ENCODE results near the gene DNM3.

The DNM3 gene

DNA sequence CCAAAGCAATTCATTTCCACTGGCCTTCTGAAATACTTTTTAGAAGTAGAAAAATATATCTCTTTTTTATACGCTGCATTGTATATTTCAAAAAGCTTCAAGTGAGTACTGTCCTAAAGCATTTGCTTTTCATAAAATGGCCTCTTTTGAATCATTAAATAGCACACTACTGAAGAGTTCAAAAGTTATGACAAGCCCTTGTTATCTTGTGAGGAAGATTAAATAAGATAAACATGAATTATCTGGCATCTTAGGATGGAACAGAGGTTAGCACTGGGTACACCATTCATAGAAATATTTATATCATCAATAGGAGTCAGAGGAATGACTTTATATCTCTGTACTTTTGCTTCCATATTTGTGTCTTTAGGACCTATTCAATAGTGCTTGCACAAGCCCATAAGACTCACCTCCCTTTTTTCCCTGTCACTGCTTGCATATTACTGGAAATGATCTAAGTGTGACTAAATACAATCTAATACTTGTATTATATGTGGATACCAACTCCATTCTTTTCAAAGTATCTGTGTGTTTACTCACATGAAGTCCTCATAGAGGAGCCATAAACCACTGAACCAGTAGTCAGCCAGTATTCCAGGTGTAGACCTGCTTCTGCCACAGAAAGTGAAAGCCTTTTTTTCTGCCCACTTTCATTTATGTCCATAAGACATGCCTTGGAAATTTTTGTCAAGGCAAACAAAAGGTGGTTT lies 305.0 kb downstream of the DNM3 start:
- no peak for DNase-seq

DNA sequence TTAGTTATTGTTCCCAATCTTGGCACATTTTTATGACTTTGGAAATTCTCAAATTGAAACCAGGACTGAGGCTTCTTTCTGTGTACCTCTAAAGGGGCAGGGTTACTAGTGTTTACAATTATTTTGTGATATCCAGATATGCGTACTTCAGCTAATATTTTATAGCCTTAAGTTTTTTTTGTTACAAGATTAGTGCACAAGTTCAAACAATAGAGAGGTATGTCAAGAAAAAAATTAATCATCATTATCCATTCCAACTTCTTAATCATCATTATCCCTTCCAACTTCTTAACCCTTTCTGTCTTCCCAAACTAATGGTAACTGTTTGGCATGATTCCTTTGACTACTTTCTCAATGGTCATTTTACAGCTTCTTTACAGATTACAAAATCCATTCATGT lies 306.2 kb downstream of the DNM3 start:
- no peak for DNase-seq

DNA sequence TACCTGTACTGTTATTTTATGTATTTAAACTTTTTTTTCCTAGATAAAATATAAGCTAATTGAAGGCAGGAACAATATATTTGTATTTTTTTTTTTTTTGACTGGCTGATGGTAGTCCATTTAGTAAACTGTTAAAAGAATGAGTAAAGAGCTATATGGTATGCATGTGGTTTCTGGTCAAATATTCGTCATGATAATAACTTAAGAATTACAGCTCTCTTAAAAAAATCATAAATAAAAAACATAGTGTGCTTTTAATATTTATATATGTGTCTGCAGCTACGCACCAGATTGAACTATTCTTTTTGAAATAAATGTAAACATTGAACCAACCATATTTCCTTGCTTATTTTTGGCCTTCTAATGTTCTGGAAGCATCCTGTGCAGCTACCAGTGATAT lies 306.9 kb downstream of the DNM3 start:
- no peak for DNase-seq

DNA sequence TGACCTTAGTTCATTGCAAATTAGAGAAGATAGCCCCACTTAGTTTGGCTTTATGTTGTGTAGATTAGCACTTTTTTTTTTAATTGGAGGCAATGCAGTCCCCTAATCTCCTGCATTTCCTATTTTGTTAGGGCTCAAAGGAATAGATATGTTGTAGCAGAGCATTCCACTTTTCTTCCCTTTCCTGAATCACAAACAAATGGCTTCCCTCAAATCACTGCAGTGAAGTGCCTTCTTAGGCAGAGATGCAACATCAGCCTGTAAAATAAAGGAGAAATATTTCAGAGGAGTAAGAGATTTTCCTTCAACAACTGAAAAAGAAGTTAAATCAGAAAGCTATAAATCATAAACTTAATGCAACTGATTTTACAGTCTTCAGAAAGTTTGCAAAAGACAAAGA lies 307.4 kb downstream of the DNM3 start:
- DNase-seq = no peak

DNA sequence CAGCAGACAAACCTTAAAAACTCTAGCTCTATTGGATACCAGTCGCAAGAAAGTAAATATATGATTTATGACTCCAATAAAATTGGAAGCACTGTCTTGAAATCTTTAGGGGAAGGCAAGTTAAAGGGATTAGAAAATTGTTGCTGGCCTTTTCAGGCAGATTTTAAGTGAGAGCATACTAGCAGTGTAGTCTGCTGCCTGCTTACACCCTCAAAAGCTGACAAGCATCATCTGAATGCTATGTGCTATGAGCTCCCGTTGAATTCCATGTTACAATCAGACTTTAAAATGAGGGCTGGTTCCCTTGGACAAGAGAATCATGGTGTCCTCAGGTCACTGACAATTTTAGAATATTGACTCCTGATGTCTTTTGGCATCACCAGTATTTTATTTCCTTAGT lies 308.0 kb downstream of the DNM3 start:
- DNase-seq = no peak

DNA sequence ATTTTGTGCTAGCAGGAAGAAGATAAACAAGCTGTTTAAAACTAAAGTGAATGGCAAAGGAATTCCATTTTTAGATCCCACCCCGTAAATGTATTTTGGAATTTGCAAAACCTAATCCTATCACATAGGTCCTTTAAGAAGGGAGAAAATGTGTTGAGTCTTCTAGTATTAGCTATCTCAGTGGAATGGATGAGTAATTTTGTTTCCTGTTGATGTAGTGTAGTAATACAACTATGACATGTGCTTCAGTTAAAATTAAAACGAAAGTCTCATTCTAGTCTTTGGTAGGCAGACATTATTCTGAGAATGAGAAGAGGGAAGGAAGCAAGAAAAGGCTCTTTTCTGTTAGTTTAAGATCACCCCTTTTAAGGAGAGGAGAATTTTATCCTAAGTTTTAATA lies 313.3 kb downstream of the DNM3 start:
- DNase-seq = no peak

DNA sequence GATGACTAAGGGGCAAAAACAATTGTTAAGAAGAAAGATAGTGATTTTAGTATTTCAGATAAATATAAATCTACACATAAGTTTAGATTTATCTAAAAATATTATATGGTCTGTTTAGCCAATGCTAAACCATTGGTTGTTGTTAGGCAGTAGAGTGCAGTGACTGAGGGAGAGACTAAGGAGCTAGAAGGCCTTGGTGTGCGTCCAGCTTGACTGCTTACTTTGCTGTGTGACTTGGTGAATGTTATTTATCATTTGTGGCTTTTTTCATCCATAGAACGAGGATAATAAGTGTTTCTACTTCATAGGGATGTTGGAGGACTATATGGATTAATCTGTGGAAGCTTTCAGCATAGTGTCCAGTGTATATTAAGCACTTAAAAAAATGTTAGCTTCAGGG lies 314.5 kb downstream of the DNM3 start:
- DNase-seq = no peak

DNA sequence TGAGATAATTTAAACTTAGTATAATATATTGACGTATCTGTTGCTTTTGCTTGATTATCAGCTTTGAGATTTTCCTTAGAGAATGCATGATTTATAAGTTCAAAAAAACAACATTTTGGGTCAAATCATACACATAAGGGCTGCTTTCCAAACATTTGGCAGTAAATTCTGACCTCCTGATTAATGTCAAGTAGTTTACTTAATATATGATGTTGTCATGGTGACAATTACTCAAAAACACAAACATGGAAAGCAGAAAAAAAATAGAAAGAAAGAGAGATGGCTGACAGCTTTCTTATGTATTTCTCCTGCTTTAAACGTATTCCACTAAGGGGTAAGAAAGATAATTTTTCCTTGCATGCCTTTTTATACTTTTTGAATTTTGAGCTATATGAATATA lies 320.9 kb downstream of the DNM3 start:
- DNase-seq = no peak

DNA sequence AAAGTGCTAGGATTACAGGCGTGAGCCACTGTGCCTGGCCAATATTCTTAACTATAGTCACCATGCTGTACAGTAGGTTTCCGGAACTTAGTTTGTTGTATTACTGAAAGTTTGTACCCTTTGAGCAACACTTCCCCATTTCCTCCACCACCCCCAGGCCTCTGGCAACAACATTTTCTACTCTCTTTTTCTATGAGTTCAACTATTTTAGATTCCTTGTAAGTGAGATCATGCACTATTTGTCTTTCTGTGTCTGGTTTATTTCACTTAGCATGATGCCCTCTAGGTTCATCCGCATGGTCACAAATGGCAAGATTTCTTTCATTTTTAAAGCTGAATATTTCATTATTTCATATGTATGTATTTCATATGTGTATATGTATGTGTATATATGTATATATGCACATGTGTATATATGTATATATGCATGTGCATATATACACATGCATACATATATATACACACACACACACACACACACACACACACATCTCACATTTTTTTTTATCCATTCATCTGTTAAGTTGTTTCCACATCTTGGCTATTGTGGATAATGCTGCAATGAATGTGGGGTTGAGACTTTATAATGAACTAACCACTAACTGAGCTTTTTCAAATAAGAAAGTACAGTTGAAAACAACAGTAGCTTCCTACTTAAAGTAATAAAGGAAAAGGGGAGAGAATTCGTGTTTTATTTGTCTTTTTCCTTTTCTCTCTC lies 322.4 kb downstream of the DNM3 start:
- DNase-seq = no peak

DNA sequence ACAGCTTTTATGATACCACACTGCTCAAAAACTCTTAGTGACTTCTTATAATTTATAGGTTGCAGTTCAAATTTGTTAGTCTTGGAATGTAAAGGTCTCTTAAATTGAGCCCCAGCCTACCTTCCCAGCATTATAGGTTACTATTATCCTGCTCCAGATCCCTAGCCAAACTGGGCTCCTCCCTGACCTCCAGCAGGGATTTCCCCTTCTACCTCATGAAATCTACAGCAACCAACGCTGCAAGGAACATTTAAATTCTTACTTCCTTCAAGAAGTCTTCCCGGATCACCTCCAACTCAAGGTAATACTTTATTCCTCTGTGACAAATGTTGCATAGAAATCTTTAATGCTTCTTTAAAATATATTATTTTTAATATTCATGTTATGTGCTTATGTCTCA lies 324.1 kb downstream of the DNM3 start:
- DNase-seq = no peak

DNA sequence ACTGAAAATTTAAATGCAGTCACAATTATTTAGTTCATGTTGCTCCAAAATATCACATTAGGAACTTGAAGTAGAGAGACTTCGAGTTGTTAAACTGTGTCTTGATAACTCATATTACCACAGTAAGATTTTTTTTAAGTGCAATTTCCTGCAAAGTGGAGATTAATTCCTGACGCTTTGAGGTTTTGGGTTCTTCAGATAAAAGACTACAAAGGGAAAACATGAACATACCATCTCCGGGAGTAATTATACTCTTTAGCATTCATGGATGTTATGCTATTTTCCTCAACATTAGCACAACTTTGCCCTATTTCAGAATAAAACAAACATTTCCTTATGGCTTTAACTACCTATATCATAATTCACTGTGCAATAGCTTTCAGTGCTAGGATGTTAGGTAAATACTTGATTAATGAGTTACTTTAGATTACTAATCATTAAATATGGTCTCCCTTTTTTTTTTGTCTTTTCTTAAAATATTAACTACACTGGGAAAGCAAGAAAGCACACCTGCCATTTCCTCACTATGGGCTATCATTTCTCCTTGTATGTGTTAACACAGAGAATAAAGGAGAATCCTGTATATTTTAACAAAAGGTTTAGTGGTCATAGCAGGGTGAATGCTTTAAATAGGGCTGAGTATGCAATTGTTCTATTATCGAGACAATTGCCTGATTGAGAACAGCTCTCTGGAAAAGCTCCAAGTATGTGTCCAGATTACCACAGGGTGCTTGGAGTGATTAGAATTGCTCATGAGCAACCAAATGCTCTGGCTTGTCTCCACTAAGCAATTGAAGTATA lies 326.7 kb downstream of the DNM3 start:
- no peak for DNase-seq

DNA sequence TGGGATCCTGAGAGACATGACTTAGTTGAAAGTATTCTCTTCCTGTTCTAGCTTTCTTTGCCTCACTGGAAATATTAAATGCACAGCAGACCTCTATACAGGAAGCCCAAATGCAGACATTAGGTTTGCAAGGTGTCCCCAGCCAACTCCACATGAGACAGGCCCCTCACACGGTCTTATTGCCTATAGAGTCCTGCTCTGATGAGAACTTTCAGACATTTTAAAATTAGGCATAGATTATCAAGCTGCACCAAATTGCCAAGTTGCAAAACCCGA lies 327.2 kb downstream of the DNM3 start:
- no peak for DNase-seq

DNA sequence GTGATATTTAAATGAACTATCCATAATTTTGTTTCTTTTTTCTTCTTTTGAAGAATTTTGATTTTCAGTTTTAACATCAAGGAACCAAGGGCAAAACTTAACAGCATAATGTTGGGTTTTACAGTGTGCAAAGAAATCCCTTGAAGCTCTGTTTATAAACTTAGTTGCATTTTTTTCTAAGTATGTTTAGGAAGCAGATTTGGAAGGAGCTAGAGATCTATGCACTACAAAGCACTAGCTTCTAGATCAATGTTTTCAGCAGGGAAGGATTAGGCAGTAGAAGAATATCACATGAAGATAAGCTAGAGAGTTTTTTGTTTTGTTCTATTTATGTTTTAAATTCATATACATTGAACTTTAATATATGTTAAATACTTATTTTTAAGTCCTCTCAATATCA lies 328.5 kb downstream of the DNM3 start:
- DNase-seq = no peak

DNA sequence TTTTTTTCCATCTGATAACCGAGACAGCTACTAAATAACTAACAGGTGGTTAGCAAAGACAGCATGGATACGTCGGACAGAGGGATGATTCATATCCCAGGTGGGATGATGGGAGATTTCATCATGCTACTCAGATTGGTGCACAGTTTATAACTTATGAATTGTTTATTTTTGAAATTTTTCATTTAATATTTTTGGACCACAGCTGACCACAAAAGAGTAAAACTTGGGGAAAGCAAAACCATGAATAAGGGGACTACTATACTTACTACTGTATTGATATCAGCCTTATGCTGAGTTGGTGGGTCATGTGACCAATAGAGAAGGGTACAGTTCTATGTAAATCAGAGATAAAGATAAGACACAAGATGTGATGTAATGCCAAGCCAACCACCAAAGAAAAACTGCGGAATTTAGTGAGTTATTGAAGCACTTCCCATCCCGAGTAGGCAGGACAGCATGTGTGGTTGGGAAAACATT lies 331.1 kb downstream of the DNM3 start:
- no peak for DNase-seq

DNA sequence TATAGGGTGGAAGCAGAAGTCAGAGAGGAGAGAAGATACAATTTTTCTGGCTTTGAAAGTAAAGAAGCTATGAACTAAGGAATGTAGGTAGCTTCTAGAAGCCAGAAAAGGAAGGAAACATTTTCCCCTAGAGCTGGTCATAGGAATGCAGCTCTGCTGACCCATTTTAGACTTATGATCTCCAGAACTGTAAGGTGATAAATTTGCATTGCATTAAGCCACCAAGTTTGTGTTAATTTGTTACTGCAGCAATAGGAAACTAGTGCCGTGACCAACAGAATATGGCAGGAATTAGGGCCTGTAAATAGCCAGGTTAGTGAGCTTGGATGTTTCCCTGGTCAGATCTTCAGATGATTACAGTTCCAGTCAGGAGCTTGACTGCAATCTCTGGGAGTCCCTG lies 334.9 kb downstream of the DNM3 start:
- DNase-seq = no peak

DNA sequence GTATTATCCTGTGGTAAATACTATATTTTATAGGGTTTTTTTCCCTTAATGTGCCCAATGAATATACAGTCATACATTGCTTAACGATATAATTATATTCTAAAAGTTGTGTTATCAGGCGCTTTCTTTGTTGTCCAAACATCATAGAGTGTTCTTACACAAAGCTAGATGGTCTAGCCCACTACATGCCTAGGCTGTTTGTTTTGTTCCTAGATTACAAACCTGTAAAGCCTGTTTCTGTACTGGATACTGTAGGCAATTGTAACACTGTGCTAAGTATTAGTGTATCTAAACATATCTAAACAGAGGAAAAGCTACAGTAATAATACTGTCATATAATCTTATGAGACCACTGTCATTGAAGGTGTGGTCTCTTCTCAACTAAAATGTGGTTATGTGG lies 336.6 kb downstream of the DNM3 start:
- no peak for DNase-seq

DNA sequence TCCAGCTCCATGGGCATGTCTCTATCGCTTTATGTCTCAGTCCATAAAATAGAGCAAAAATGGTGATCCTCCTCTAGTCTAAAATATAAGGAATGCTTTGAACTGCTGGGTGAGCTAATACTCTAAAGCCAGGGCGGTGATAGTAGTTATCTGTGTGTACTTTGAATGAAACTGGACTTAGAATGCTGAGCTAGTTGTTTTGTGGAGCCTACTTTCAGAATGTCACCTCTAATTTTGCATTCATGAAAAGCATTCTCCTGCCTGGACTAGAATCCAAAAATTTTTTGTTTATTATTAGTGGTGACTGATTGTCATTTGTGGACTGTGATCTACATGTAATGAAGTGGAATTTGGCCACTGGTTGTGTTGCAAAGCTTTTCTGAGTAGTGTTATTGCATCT lies 337.6 kb downstream of the DNM3 start:
- no peak for DNase-seq

DNA sequence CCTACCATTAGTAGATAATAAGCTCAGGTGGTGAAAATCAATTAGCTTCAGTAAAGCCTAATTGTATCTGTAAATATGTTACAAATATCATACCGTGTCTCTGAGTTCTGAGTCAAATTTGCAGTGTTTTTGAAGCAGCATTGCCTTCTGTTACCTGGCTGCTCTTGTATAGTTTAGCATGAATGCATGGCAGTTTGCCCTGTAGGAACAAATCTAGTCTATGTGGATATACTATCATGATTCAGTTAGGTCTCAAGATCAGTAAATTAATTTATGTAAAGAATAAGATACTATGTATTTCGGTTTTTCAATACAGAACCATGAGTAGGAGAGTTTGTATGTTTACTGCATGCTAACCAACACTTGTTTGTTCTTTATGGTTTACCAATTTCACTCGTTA lies 338.6 kb downstream of the DNM3 start:
- no peak for DNase-seq

DNA sequence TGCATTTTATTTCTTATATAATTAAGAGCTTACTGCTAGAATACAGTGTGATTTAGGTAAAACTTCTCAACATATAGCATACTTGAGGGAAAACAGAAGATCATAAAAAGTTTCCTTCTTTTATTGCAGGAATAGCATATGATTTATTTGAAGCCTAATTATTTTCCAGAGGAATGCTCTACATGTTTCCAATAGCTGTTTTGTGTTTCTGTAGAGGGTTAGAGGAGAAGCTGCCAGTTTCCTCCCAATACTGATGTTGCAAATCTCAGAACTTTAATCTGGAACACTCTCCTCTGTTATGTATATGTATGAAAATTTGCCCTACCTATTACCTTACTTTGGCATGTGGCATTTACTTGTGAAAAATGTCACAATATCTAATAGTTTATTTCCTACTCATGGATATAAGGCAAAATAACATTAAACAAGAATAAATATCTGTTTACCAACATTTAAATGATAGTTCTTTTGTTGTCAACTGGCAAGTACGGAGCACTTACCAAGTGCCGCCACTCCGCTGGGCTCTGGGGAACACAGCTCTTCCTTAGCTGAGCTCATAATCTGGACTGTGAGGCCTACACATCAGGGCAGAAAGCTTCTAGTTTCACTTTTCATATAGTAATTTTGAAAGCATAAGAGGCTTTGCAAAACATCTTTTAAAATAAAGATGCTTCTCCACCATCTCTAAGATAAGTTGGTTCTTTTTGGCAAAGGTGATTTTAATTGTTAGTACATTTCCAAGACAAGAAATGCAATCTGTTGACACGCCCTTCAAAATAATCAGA lies 339.4 kb downstream of the DNM3 start:
- peak; percentile 21 for DNase-seq

DNA sequence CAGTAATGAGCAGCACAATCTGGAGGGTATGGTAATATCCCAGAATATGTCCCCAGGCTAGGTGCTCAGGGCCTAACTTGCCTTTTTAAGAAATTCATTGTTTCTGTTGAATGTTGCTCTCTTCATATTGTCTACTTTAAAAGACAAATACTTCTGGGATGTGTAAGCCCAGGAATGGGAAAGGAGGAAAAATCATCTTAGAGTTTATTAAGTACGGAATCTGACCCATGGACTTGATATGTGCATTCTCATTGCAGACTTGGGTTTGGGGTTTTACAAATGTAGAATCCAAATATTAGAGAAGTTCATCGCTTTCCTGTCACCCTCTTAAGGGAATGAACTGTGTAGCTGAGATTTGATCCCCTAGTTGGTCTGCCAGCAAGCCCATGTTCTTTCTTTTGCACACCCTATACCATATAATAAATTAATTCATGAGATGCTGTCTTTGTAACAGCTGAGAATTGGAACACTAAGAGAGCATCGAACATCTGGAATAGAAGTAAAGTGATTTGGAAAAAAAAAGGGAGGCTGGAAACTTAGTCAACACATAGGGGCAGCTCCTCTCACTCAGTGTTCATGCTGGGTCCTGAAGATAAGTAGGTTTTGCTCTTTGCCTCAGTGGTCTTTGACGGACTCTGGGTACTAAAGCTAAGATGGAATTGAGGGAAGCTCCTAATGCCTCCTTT lies 343.4 kb downstream of the DNM3 start:
- DNase-seq = no peak

DNA sequence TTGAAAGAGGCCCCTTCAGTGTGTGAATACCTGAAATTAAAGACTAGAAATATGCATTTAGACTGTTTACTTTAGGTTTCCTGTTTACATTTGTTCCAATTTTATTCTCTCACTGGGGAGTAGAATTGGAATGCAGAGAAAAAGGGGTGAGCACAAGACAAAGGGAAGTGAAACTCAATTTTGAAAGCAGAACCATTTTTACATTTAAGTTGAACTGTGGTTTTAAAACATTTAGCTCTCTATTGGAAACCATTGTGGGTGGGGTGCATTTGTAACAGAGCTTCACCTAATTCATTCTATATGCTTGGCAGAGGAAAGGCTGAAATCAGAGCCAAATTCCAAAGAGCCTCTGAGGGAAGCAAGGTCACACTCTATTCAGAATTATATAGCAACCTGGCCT lies 343.9 kb downstream of the DNM3 start:
- DNase-seq = no peak

DNA sequence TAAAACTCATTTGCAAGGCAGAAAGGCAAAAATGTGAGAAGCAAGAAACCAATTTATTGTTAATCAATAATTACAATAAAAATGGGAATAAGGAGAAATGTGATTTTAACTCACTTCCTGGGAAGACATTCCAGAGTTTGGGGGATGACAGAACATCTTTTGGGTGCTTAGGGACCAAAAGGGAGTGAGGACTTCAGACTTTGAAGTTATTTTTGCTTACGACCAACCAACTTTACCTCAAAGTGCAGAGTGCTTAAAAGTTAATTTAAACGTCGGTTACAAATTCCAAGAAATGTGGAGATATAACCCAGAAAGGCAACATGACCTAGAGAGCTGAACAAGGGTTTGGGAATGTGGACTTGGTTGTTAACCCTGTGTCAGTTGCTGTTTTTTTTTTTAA lies 344.7 kb downstream of the DNM3 start:
- DNase-seq = no peak

DNA sequence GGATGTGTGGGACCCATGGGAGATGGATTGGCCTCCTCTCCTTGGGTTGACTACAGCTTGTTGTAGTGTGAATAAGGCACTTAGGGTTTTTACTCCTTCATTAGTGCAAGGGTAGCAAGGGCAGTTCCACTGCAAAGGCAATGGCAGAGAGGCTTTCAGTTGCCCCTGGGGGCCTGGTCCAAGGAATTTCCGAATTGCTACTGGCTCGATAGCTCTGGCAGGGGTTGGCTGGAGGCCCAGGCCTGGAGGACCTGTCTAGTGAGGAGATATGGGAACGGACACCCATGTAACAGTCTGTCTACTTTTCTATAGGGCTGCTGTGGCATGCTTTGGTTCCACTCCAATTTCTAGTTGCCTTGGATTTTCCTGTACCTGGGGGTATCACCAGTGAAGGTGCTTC lies 360.3 kb downstream of the DNM3 start:
- no peak for DNase-seq
